NCI-H446 treated with DMSO at 0.1 percent for 48 hours (cell line): ENCODE results near the gene BCL6.

Source experiments
- DNase-seq: peaks from one replicate; lab custom pipeline; 2025; lab: John Stamatoyannopoulos, UW

Gene BCL6

DNA sequence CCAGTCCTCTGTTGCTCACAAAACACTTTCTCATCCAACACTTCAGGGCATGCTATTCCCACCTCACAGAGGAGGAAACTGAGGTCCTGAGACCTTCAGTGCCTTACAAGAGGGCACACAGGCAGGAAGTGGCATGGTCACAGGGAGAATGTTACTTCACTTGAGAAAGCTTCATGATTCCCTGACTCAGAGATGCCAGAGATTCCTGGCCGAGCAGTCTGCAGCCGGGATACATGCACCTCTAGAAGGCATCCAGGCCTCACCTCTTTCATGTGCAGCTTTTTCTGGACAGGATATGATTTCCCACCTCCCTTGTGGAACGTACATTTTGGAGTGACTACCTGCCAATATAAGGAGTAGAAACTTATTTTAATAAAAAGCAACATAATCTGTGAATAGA lies 72.3 kb downstream of the BCL6 start:
- no peak for DNase-seq
